IMR-90 (cell line): Measurements from ENCODE around the gene METTL8.

Source experiments
- CTCF ChIP-seq: conservative IDR thresholded peaks from 2 replicates; pipeline ENCODE4 v1.5.1; 2012; ENCODE audit warnings: mild to moderate bottlenecking, low read depth, low read length, improper control_type of control experiment
- RAD21 ChIP-seq: IDR thresholded peaks from 2 replicates; pipeline ENCODE4 v1.6.1; 2012; ENCODE audit warnings: low read length, improper control_type of control experiment
- RFX5 ChIP-seq: IDR thresholded peaks from 2 replicates; pipeline ENCODE4 v1.8.0; 2012; ENCODE audit warnings: low read depth, mild to moderate bottlenecking, low read length, moderate library complexity

GRCh38 chr2:171394164-171394740, 39.5 kb downstream of the METTL8 start:
- TF ChIP-seq CTCF = no peak
- TF ChIP-seq RFX5 = no peak
- TF ChIP-seq RAD21 = no peak
